Upper lobe of left lung (tissue), 6 donors: Measurements from ENCODE around the gene RAB19. TPM values are rescaled to one million over a fixed set of nuclear protein-coding genes. Genes with fewer than 3 reads are reported as not detected.

Source experiments
- ATAC-seq, 2 donors: fragments of 200-7000 bp; cut with Tn5 transposase; one replicate each; pipeline ENCODE4 v1.9.1; 2022; ENCODE audit warnings: mild to moderate bottlenecking in 2 of 2, moderate library complexity in 2 of 2; ENCODE audit not compliant: low FRiP score in 2 of 2
- DNase-seq, 2 donors: peaks; one replicate each; pipeline ENCODE4 v3.0.0-alpha.2; 2019 to 2020
- H3K27ac ChIP-seq, 4 donors: fragments of 200-600 bp; sonication (generic); one replicate each; pipeline ENCODE4 v1.5.1; 2016 to 2019
- H3K27me3 ChIP-seq, 4 donors: fragments of 200-600 bp; sonication (generic); one replicate each; pipeline ENCODE4 v1.5.1; 2017 to 2019
- H3K36me3 ChIP-seq, 4 donors: fragments of 200-600 bp; sonication (generic); one replicate each; pipeline ENCODE4 v1.5.1; 2016 to 2019
- H3K4me1 ChIP-seq, 4 donors: fragments of 200-600 bp; sonication (generic); one replicate each; pipeline ENCODE4 v1.5.1; 2018 to 2019
- H3K4me3 ChIP-seq, 4 donors: fragments of 200-600 bp; sonication (generic); one replicate each; pipeline ENCODE4 v1.5.1; 2017 to 2019; ENCODE audit warnings: mild to moderate bottlenecking in 2 of 4, moderate library complexity in 1 of 4
- H3K9me3 ChIP-seq, 4 donors: fragments of 200-600 bp; sonication (generic); one replicate each; pipeline ENCODE4 v1.5.1; 2018 to 2019
- EP300 ChIP-seq, 4 donors: sonication (generic); formaldehyde crosslinking; IDR thresholded peaks; one replicate each; pipeline ENCODE4 v1.5.1; 2017; ENCODE audit warnings: antibody characterized with exemption in 4 of 4, control low read depth in 2 of 4
- POLR2A ChIP-seq, 4 donors: fragments of 450-650 bp; IDR thresholded peaks; one replicate each; pipeline ENCODE4 v1.5.1; 2016 to 2017; ENCODE audit warnings: antibody characterized with exemption in 4 of 4, mild to moderate bottlenecking in 2 of 4
- POLR2AphosphoS5 ChIP-seq, 2 donors: sonication (generic); formaldehyde crosslinking; IDR thresholded peaks; one replicate each; pipeline ENCODE4 v1.5.1; 2017; ENCODE audit warnings: antibody characterized with exemption in 2 of 2
- WGBS, 2 donors: methylation state at CpG; one replicate each; pipeline ENCODE4 v1.1.5; 2017 to 2018; 5-methylcytosine and 5-hydroxymethylcytosine counted together
- total RNA-seq, 6 donors: library from RNA; depleted of rRNA in 4 of 6; stranded (reverse); fragments of >200 nt in 4 of 6; gene quantifications; one replicate each; pipeline versions ENCODE4 v1.1.0 to v1.2.1, GENCODE V29; 2016 to 2021
- TF ChIP-seq, protein P1 (sequence below), 6 experiments: fragments of 450-650 bp in 4 of 6; fragments of 200-600 bp in 2 of 6; sonication (generic) in 2 of 6; IDR thresholded peaks; one replicate each; pipeline ENCODE4 v1.5.1; 2016 to 2019; ENCODE audit warnings: antibody characterized with exemption in 6 of 6
- donor health status: DM: no; HTN: no; CAD: no; lungs with moderate emphysema.
- donor health status: DM: no; HTN: yes; CAD: no; lungs with severe emphysema.

The RAB19 gene
- total RNA-seq, 6 donors from 2014 or later = 1.2 to 7.3 (median 2.8) TPM

DNA sequence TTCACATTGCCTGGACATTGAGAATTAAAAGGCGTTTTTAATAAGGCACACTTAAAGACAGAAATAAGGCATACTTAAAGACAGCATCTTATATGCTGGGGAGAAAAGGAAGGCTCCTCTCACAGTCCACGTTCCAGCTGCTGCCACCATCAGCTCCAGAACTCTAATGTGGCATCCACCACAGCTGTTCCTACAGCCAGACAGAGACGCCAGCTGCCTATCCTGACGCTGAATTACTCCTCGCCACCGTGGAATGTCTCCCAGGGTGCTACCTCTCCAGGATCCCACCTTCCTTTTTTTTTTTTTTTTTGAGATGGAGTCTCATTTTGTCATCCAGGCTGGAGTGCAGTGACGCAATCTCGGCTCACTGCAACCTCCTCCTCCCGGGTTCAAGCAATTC, 36.3 kb upstream of the RAB19 start:
- H3K4me1 ChIP-seq = no peaks in the 10 kb centered on the region
- ATAC-seq = no peak
- TF ChIP-seq, protein P1, sequence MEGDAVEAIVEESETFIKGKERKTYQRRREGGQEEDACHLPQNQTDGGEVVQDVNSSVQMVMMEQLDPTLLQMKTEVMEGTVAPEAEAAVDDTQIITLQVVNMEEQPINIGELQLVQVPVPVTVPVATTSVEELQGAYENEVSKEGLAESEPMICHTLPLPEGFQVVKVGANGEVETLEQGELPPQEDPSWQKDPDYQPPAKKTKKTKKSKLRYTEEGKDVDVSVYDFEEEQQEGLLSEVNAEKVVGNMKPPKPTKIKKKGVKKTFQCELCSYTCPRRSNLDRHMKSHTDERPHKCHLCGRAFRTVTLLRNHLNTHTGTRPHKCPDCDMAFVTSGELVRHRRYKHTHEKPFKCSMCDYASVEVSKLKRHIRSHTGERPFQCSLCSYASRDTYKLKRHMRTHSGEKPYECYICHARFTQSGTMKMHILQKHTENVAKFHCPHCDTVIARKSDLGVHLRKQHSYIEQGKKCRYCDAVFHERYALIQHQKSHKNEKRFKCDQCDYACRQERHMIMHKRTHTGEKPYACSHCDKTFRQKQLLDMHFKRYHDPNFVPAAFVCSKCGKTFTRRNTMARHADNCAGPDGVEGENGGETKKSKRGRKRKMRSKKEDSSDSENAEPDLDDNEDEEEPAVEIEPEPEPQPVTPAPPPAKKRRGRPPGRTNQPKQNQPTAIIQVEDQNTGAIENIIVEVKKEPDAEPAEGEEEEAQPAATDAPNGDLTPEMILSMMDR (IDR thresholded peaks at IDR 0.05) = no peak
- TF ChIP-seq EP300 (IDR thresholded peaks at IDR 0.05) (no peak), POLR2A (IDR thresholded peaks at IDR 0.05) (no peak), POLR2AphosphoS5 (IDR thresholded peaks at IDR 0.05) (no peak)
- no peak overlapping the region for H3K4me3 ChIP-seq
- no peaks in the 10 kb centered on the region for H3K9me3 ChIP-seq
- H3K36me3 ChIP-seq = peaks cover 0 to 37% (median 6%) of the 10 kb centered on the region in 4 donors
- 89% methylated on average over 8 to 9 of the region's 9 CpGs for WGBS, 2 donors
- no peak for DNase-seq
- H3K27me3 ChIP-seq = no peaks in the 10 kb centered on the region
- no peak overlapping the region for H3K27ac ChIP-seq

DNA sequence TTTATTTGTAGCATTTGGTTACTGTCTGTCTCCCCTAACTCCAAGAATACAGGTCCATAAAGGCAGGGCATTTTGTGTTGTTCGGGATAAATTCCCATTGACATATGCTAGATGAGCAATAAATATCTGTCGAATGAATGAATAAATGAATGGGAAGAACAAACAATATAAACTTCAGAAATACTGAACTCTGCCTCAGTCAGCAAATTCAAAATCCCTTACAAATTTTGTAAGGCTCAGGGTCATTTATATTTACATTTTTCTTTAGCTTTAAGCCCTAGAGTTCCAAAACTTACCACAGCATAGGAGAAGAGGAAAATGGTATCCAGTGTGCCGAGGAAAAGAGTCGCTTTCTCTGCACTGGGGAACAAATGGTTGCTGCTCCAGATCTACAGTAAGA, 34.6 kb upstream of the RAB19 start:
- Histone ChIP-seq H3K4me3 (no peak overlapping the region), H3K9me3 (no peaks in the 10 kb centered on the region), H3K27me3 (no peaks in the 10 kb centered on the region), H3K27ac (no peak overlapping the region), H3K36me3 (peaks cover 0 to 30% (median 6%) of the 10 kb centered on the region in 4 donors), H3K4me1 (no peaks in the 10 kb centered on the region)
- 97% methylated on average over 4 of the region's 4 CpGs for WGBS, 2 donors
- TF ChIP-seq, protein P1 (IDR thresholded peaks at IDR 0.05) = no peak
- TF ChIP-seq EP300 (IDR thresholded peaks at IDR 0.05) (no peak), POLR2AphosphoS5 (IDR thresholded peaks at IDR 0.05) (no peak), POLR2A (IDR thresholded peaks at IDR 0.05) (no peak)
- DNase-seq = no peak
- no peak for ATAC-seq

DNA sequence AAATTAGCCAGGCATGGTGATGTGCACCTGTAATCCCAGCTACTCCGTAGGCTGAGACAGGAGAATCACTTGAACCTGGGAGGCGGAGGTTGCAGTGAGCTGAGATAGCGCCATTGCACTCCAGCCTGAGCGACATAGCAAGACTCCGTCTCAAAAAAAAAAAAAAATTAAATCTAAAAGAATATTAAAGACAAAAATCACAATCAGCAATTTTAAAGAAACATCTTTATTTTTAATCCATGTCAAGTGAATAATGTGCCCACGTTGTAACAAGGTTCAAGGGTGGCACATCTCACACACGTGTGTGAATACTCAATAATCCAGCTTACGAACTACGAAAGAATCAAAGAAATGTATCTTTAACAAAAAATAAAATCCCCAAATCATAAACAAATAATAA, 28.5 kb upstream of the RAB19 start:
- 90 to 97% methylated on average over 9 of the region's 9 CpGs for WGBS, 2 donors
- DNase-seq (no peak), ATAC-seq (no peak)
- Histone ChIP-seq H3K4me1 (no peaks in the 10 kb centered on the region), H3K4me3 (no peak overlapping the region), H3K36me3 (peaks cover 3 to 33% (median 25%) of the 10 kb centered on the region in 4 donors), H3K9me3 (no peaks in the 10 kb centered on the region), H3K27ac (no peak overlapping the region), H3K27me3 (no peaks in the 10 kb centered on the region)
- TF ChIP-seq, protein P1 (IDR thresholded peaks at IDR 0.05) = no peak
- TF ChIP-seq POLR2AphosphoS5 (IDR thresholded peaks at IDR 0.05) (no peak), EP300 (IDR thresholded peaks at IDR 0.05) (no peak), POLR2A (IDR thresholded peaks at IDR 0.05) (no peak)

DNA sequence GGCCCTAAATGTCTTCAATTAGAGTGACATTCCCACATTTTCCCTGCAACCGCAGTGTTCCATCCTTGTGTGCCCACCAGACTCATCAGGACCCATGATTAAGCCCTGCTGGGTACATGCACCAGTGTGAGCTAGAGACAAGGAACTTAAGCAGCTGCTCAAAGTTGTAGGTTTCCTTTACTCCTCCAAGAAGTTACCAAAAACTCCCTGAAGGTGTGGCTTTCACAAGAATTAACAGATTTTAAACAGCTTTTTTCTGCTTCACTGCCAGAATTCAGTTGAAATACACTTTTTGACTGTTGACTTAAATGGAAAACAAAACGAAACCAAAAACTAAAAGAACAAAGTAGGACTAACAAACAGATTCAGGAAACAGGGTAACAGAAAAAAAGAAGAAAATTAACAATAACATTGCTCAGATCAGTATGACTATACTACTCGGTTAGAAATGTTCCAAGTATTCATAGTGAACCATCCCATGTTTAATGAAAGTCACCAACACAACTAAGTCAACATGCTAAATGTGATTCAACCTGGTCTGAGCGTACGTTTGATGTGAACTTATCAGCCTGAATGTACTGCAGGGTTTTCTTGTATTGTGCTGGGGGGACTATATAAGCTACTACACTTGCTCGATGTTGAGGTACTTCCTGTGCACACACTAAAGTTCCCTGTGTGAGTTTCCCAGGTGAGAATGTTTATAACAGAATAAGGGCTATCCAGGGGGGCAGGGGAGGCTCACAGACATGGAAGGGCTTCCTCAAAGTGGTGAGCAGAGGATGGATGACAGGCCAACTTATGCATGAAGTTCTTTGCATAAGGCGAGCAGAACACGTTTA, 27.7 kb upstream of the RAB19 start:
- Histone ChIP-seq H3K4me3 (no peak overlapping the region), H3K9me3 (no peaks in the 10 kb centered on the region), H3K27me3 (no peaks in the 10 kb centered on the region), H3K27ac (peak overlapping the region in 1 of 4 donors; percentile 27), H3K4me1 (no peaks in the 10 kb centered on the region), H3K36me3 (peaks cover 3 to 41% (median 29%) of the 10 kb centered on the region in 4 donors)
- ATAC-seq (no peak), DNase-seq (no peak)
- TF ChIP-seq POLR2AphosphoS5 (IDR thresholded peaks at IDR 0.05) (no peak), EP300 (IDR thresholded peaks at IDR 0.05) (no peak), POLR2A (IDR thresholded peaks at IDR 0.05) (no peak)
- TF ChIP-seq, protein P1 (IDR thresholded peaks at IDR 0.05) = no peak
- 72 to 80% methylated on average over 8 of the region's 8 CpGs for WGBS, 2 donors
